Right atrium auricular region (tissue), 2 donors: Measurements from ENCODE around the gene EPN2. TPM values are rescaled to one million over a fixed set of nuclear protein-coding genes. Genes with fewer than 3 reads are reported as not detected.
A peak's percentile ranks its signal among the peaks of the same experiment; 100 is the strongest.

ENCODE experiments used
- DNase-seq: peaks from one replicate; pipeline ENCODE4 v3.0.0-alpha.2; 2019; ENCODE audit warnings: low spot score
- H3K27ac ChIP-seq, 2 donors: fragments of 200-600 bp; sonication (generic); 1 replicate in 1 of 2; 2 replicates in 1 of 2; pipeline ENCODE4 v1.5.1; 2016 to 2019
- H3K27me3 ChIP-seq, 2 donors: fragments of 200-600 bp; sonication (generic); one replicate each; pipeline versions ENCODE4 v1.5.1 to v1.6.0; 2017 to 2019
- H3K36me3 ChIP-seq: fragments of 200-600 bp; sonication (generic); one replicate; pipeline ENCODE4 v1.5.1; 2016
- H3K4me1 ChIP-seq, 2 donors: fragments of 200-600 bp; sonication (generic); one replicate each; pipeline versions ENCODE4 v1.5.1 to v1.6.0; 2017 to 2019
- H3K4me3 ChIP-seq, 2 donors: fragments of 200-600 bp; sonication (generic); 1 replicate in 1 of 2; 2 replicates in 1 of 2; pipeline ENCODE4 v1.5.1; 2017 to 2019; ENCODE audit warnings: mild to moderate bottlenecking in 1 of 2, moderate library complexity in 1 of 2
- H3K9me3 ChIP-seq, 2 donors: fragments of 200-600 bp; sonication (generic); one replicate each; pipeline ENCODE4 v1.5.1; 2019
- CTCF ChIP-seq, 2 donors: fragments of 200-600 bp; sonication (generic); IDR thresholded peaks; one replicate each; pipeline ENCODE4 v1.5.1; 2019; ENCODE audit warnings: antibody characterized with exemption in 2 of 2
- total RNA-seq, 2 donors: library from RNA; depleted of rRNA; stranded (reverse); fragments of >200 nt; gene quantifications; one replicate each; pipeline ENCODE4 v1.1.0, GENCODE V29; 2016

The EPN2 gene
- total RNA-seq, 2 donors from 2014 or later = 68.0 to 73.1 TPM

GRCh38 chr17:19304751-19305150 lies 67.6 kb downstream of the EPN2 start:
- Histone ChIP-seq H3K9me3 (no peaks in the 10 kb centered on the region), H3K4me3 (no peak overlapping the region), H3K27me3 (no peaks in the 10 kb centered on the region), H3K4me1 (peaks cover 0 to 77% of the 10 kb centered on the region in 2 donors), H3K27ac (peak overlapping the region; percentile 57 to 78), H3K36me3 (peaks cover under 1% of the 10 kb centered on the region)
- DNase-seq = no peak
- no peak for TF ChIP-seq CTCF (IDR thresholded peaks at IDR 0.05)

GRCh38 chr17:19305256-19305655 lies 68.1 kb downstream of the EPN2 start:
- Histone ChIP-seq H3K36me3 (peaks cover 6% of the 10 kb centered on the region), H3K4me1 (peaks cover 0 to 78% of the 10 kb centered on the region in 2 donors), H3K27me3 (no peaks in the 10 kb centered on the region), H3K4me3 (no peak overlapping the region), H3K27ac (peak overlapping the region in 1 of 2 donors; percentile 78), H3K9me3 (no peaks in the 10 kb centered on the region)
- TF ChIP-seq CTCF (IDR thresholded peaks at IDR 0.05) = no peak
- DNase-seq = no peak

GRCh38 chr17:19305761-19306159 lies 68.6 kb downstream of the EPN2 start:
- Histone ChIP-seq H3K9me3 (no peaks in the 10 kb centered on the region), H3K36me3 (peaks cover 9% of the 10 kb centered on the region), H3K4me1 (peaks cover 0 to 77% of the 10 kb centered on the region in 2 donors), H3K27me3 (no peaks in the 10 kb centered on the region), H3K27ac (peak overlapping the region in 1 of 2 donors; percentile 78), H3K4me3 (no peak overlapping the region)
- DNase-seq = no peak
- no peak for TF ChIP-seq CTCF (IDR thresholded peaks at IDR 0.05)

- Histone ChIP-seq H3K9me3 (no peaks in the 10 kb centered on the region), H3K4me1 (peaks cover 0 to 75% of the 10 kb centered on the region in 2 donors), H3K4me3 (no peak overlapping the region), H3K27me3 (no peaks in the 10 kb centered on the region), H3K36me3 (peaks cover 16% of the 10 kb centered on the region), H3K27ac (peak overlapping the region in 1 of 2 donors; percentile 78)
- TF ChIP-seq CTCF (IDR thresholded peaks at IDR 0.05) = no peak
- DNase-seq = no peak
These were observed 69.3 kb downstream of the EPN2 start for GRCh38 chr17:19306160-19307111.

GRCh38 chr17:19307521-19307920 lies 70.4 kb downstream of the EPN2 start:
- TF ChIP-seq CTCF (IDR thresholded peaks at IDR 0.05) = no peak
- Histone ChIP-seq H3K4me1 (peaks cover 0 to 71% of the 10 kb centered on the region in 2 donors), H3K9me3 (no peaks in the 10 kb centered on the region), H3K27ac (no peak overlapping the region), H3K36me3 (peaks cover 26% of the 10 kb centered on the region), H3K4me3 (no peak overlapping the region), H3K27me3 (no peaks in the 10 kb centered on the region)
- no peak for DNase-seq
